ENCODE data around the gene BTBD9.

The BTBD9 gene

GRCh38 chr6:38503960-38504682, 135.6 kb downstream of the BTBD9 start:
- Histone ChIP-seq H3K4me3 (ENCODE audit: low read depth, low read length) (no peak overlapping the region), H3K9me3 (ENCODE audit: severe bottlenecking) (no peaks in the 10 kb centered on the region), H3K27ac (peak overlapping the region; percentile 51; the same call in 1 of the 2 replicates), H3K27me3 (ENCODE audit: insufficient read depth, low read depth, severe bottlenecking) (no peaks in the 10 kb centered on the region), H3K36me3 (no peaks in the 10 kb centered on the region; the same call in 1 of the 2 replicates)
- no peak for DNase-seq
- TF ChIP-seq, protein P1, sequence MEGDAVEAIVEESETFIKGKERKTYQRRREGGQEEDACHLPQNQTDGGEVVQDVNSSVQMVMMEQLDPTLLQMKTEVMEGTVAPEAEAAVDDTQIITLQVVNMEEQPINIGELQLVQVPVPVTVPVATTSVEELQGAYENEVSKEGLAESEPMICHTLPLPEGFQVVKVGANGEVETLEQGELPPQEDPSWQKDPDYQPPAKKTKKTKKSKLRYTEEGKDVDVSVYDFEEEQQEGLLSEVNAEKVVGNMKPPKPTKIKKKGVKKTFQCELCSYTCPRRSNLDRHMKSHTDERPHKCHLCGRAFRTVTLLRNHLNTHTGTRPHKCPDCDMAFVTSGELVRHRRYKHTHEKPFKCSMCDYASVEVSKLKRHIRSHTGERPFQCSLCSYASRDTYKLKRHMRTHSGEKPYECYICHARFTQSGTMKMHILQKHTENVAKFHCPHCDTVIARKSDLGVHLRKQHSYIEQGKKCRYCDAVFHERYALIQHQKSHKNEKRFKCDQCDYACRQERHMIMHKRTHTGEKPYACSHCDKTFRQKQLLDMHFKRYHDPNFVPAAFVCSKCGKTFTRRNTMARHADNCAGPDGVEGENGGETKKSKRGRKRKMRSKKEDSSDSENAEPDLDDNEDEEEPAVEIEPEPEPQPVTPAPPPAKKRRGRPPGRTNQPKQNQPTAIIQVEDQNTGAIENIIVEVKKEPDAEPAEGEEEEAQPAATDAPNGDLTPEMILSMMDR (IDR thresholded peaks at IDR 0.05; ENCODE audit: low read depth, low read length), result no peak

DNA sequence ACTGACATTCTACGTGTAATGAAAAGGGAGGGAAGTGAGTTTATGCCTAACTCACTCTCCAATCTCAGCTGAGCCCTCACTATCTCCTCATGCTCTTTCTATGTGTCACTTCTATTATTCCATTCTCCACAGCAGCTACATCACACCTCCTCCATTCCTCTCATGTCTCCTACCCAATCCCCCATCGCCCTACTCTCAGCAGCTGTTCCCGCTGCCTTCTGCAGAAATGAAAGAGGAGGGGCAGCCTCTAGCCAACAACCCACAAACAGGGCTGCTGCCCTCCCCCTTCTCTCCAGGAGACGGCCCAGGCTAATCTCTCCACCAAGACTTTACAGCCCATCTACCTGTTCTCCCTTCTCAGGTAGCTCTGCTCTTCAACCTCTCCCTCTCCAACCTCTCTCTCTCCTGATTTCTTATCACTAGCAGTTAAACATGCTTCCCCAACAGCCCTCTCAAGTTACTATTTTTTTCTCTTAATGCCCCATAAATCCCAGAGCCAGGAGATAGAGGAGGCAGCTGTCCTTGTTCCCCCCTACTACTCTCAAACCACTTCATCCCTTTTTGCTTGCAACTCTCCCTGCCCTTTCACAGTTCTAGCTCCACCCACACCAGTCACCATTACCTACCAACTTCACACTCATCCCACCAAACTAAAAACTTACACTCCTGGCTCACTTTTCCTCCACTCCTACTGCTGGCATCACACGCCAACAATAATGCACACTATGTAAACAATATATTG, 136.5 kb downstream of the BTBD9 start:
- peak; percentile 73 for DNase-seq
- Histone ChIP-seq H3K9me3 (ENCODE audit: severe bottlenecking) (no peaks in the 10 kb centered on the region), H3K27ac (peak overlapping the region; percentile 51), H3K27me3 (ENCODE audit: insufficient read depth, low read depth, severe bottlenecking) (no peaks in the 10 kb centered on the region), H3K4me3 (ENCODE audit: low read depth, low read length) (no peak overlapping the region), H3K36me3 (no peaks in the 10 kb centered on the region; the same call in 1 of the 2 replicates)
- TF ChIP-seq, protein P1 (IDR thresholded peaks at IDR 0.05; ENCODE audit: low read depth, low read length), result no peak

- TF ChIP-seq, protein P1 (IDR thresholded peaks at IDR 0.05; ENCODE audit: low read depth, low read length), result no peak
- H3K27me3 ChIP-seq (ENCODE audit: insufficient read depth, low read depth, severe bottlenecking), result no peaks in the 10 kb centered on the region
- peak overlapping the region; percentile 51 for H3K27ac ChIP-seq
- no peak for DNase-seq
- H3K4me3 ChIP-seq (ENCODE audit: low read depth, low read length), result no peak overlapping the region
- no peaks in the 10 kb centered on the region for H3K9me3 ChIP-seq (ENCODE audit: severe bottlenecking)
- no peaks in the 10 kb centered on the region; the same call in 1 of the 2 replicates for H3K36me3 ChIP-seq
Observed at GRCh38 chr6:38502423-38502822, 137.3 kb downstream of the BTBD9 start.

DNA sequence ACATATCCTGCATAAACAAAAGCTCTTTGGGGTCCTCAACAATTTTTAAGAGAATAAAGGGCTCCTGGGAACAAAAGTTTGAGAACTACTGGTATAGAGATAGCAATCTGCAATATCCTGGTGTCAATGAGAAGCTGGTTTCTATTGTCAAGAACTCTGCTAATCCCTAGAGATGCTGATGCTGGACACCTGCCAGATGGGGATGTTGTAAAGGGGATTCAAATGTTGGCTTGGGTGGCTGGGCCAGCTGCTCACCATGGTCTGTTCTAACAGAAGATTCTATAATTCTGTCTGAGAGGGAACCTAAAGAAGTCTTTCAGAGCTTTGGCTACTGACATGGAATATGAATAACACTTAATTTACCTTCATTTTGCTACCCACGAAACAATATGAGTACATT, 137.8 kb downstream of the BTBD9 start:
- TF ChIP-seq, protein P1 (IDR thresholded peaks at IDR 0.05; ENCODE audit: low read depth, low read length), result no peak
- peak; percentile 86 for DNase-seq
- peak overlapping the region; percentile 51 for H3K27ac ChIP-seq
- H3K27me3 ChIP-seq (ENCODE audit: insufficient read depth, low read depth, severe bottlenecking), result no peaks in the 10 kb centered on the region
- no peaks in the 10 kb centered on the region for H3K9me3 ChIP-seq (ENCODE audit: severe bottlenecking)
- H3K4me3 ChIP-seq (ENCODE audit: low read depth, low read length), result no peak overlapping the region
- no peaks in the 10 kb centered on the region; the same call in 1 of the 2 replicates for H3K36me3 ChIP-seq

DNA sequence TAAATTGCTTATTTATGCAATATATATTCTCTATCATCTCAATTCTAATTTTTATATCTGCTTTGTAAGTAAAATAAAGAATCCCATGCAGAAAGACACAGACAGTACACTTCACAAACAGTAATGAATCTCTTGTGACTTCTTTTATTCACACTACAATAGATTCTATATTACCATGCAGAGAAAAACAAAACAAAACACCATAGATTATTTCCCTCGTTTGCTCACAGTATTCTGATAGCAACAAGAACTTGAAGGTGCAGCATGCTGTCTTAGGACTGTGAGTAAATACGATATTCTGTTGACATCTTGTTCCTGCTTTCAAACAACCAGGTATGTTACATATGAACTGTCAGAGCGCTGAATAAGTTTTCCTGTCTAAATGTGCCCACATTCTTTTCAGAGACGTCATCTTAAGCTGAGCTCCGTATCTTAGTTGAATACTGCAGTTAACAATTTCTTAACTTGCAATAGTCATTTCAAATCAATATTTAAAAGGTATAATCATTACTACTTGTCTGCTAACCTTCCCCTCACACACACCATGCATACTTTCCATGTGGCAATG, 140.1 kb downstream of the BTBD9 start:
- no peak for DNase-seq
- no peaks in the 10 kb centered on the region for H3K27me3 ChIP-seq (ENCODE audit: insufficient read depth, low read depth, severe bottlenecking)
- no peak overlapping the region for H3K27ac ChIP-seq
- no peak overlapping the region for H3K4me3 ChIP-seq (ENCODE audit: low read depth, low read length)
- TF ChIP-seq, protein P1 (IDR thresholded peaks at IDR 0.05; ENCODE audit: low read depth, low read length), result no peak
- no peaks in the 10 kb centered on the region for H3K9me3 ChIP-seq (ENCODE audit: severe bottlenecking)
- H3K36me3 ChIP-seq, result no peaks in the 10 kb centered on the region; the same call in 1 of the 2 replicates

Measured in WERI-Rb-1 (cell line).